Measurements from ENCODE around the gene UNC5A. TPM values are rescaled to one million over a fixed set of nuclear protein-coding genes. Genes with fewer than 3 reads are reported as not detected.

The UNC5A gene
- total RNA-seq, 2 donors from 2014 or later = not detected

- no peak for ATAC-seq (replicated peaks)
- Mint-ChIP-seq H3K27ac (no peak overlapping the region), H3K4me1 (no peaks in the 10 kb centered on the region), H3K27me3 (peaks cover 31% of the 10 kb centered on the region), H3K9me3 (no peaks in the 10 kb centered on the region), H3K36me3 (ENCODE audit: low read depth) (no peaks in the 10 kb centered on the region), H3K4me3 (no peak overlapping the region)
These were observed 34.1 kb upstream of the UNC5A start for GRCh38 chr5:176776141-176776865.

GRCh38 chr5:176776916-176777315 lies 33.4 kb upstream of the UNC5A start:
- Mint-ChIP-seq H3K4me3 (no peak overlapping the region), H3K36me3 (ENCODE audit: low read depth) (no peaks in the 10 kb centered on the region), H3K4me1 (no peaks in the 10 kb centered on the region), H3K9me3 (no peaks in the 10 kb centered on the region), H3K27me3 (peaks cover 27% of the 10 kb centered on the region), H3K27ac (no peak overlapping the region)
- no peak for ATAC-seq (replicated peaks)

DNA sequence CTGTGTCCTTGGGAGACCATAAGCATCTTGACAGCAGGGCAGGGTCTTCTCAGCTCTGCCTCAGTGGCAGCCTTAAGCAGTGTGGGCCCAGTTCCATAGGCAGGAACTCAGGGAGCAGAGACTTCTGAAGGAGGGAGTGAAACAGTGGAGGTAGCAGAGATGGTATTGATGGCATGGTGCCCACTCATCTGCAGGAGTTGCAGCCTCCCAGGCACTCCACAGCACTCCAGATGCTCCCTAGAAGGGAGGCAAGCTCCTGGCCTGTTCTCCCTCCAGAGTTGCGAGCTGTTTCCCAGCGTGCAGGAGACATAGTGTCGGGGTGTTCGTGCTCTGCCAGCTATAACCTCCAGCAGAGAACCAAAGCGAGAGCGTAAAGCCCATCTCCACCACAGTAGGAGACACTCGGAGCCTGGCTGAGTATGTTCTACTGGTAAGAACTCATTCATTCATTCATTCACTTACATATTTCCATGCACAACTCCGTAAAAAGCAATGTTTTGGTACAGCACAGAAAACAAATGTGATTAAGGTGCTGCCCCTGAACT lies 31.4 kb upstream of the UNC5A start:
- Mint-ChIP-seq H3K36me3 (ENCODE audit: low read depth) (no peaks in the 10 kb centered on the region), H3K9me3 (no peaks in the 10 kb centered on the region), H3K4me1 (no peaks in the 10 kb centered on the region), H3K27me3 (peaks cover 23% of the 10 kb centered on the region), H3K27ac (no peak overlapping the region), H3K4me3 (no peak overlapping the region)
- ATAC-seq (replicated peaks) = no peak

DNA sequence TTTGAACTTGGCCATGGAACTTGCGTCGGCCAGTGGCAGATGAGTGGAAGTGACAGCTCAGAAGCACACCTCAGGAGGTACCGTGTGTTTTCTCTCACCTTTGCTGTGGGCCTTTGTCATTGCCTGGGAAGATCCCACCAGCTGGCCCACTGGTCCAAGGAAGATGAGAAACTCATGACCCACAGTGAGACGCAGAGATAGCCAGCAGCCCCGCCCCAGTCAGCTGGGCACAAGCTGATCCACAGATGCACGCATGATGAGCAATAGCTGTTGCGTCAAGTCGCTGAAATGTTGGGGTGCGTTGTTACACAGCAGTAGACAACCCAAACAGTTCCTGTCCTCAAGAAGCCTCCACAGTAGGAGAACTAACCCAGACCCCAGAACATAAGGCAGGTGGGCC lies 30.8 kb upstream of the UNC5A start:
- no peak overlapping the region for H3K27ac Mint-ChIP-seq
- ATAC-seq (replicated peaks) = no peak
- H3K27me3 Mint-ChIP-seq = peaks cover 23% of the 10 kb centered on the region
- no peaks in the 10 kb centered on the region for H3K36me3 Mint-ChIP-seq (ENCODE audit: low read depth)
- no peaks in the 10 kb centered on the region for H3K9me3 Mint-ChIP-seq
- H3K4me1 Mint-ChIP-seq = no peaks in the 10 kb centered on the region
- H3K4me3 Mint-ChIP-seq = no peak overlapping the region

DNA sequence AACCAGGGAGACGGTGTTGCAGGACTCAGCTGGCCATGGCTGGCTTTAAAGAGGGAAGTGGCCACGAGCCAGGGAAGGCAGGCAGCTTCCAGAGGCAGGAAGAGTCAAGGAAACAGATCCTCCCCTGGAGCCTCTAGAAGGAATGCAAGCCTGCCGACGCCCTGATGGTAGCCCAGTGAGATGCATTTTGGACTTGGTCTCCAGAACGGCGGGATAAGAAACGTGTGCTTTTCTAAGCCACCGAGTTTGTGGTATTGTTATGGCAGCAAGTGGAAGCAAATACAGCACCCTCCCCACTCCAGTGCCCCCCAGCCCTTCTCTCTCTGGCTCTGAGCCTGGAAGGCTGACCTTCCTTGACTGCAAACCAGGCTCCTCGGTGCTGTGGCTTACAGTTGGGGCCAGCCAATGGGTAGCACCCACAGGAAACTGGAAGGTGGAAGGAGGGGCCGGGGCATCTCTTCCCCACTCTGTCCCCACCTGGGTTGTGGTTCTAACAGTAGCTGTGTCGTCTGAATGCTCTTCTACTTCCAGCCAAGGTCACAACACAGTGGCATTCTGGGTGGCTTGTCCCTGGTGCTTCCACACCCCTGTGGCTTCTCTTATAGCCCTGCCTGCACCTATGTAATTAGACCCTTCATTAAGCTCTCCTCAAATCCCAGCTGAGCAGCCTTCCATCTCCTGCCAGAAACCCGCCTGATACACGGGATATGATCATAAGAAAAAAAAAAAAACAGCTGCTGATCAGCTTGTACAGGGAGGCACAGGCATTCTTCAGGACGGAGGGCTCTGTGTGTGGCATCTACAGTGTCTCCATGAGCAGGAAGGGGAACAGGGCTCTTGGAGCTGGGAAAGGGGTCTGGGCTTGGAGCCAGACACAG lies 29.9 kb upstream of the UNC5A start:
- H3K9me3 Mint-ChIP-seq = no peaks in the 10 kb centered on the region
- no peak overlapping the region for H3K4me3 Mint-ChIP-seq
- peaks cover 17% of the 10 kb centered on the region for H3K27me3 Mint-ChIP-seq
- H3K36me3 Mint-ChIP-seq (ENCODE audit: low read depth) = no peaks in the 10 kb centered on the region
- ATAC-seq (replicated peaks) = no peak
- H3K27ac Mint-ChIP-seq = no peak overlapping the region
- H3K4me1 Mint-ChIP-seq = no peaks in the 10 kb centered on the region

GRCh38 chr5:176781054-176781375 lies 29.3 kb upstream of the UNC5A start:
- no peak for ATAC-seq (replicated peaks)
- Mint-ChIP-seq H3K36me3 (ENCODE audit: low read depth) (no peaks in the 10 kb centered on the region), H3K27me3 (peaks cover 16% of the 10 kb centered on the region), H3K9me3 (no peaks in the 10 kb centered on the region), H3K4me3 (no peak overlapping the region), H3K27ac (no peak overlapping the region), H3K4me1 (no peaks in the 10 kb centered on the region)

DNA sequence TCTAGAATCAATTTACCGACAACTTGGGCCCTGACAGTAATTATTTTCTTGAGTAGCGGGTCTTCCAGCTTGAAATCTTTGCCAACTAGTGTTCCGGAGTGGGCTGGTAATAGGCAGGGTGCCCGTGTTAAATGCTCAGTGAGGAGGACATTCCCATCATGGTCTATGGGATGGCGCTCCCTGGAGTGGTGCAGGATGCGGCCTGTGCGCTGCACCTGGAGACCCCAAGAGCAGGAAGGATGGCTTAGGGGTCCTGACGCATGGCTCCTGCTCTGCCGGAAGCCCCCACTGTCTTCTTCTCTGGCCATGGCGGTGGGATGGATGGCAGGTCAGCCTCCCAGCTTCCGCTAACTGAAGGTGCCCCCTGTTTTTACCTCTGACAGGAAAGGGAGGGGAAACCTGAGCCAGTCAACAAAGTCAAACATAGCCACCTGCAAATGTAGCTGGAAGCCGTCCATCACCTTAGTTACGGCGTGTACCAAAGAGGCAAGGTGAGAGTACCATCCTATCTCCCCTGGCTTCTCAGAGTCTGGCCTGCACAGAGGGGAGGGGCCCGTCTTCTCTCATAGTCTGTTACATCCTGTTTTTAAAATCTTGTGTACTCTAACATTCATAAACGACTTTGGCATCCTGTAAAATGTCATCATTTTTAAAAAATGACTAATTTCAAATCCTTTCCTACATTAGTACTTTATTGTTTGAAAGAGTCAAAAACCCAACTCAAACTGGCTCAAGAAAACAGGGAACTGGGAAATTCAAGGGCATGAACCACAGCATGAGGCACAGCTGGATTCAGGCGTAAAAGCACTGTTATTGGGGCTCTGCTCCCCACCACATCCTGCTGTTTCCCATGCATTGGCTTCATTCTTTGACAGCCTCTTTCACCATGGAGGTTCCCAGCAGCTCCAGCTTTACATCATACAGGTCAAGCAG lies 28.5 kb upstream of the UNC5A start:
- Mint-ChIP-seq H3K9me3 (no peaks in the 10 kb centered on the region), H3K4me1 (no peaks in the 10 kb centered on the region), H3K36me3 (ENCODE audit: low read depth) (no peaks in the 10 kb centered on the region), H3K27me3 (peaks cover 16% of the 10 kb centered on the region), H3K27ac (no peak overlapping the region), H3K4me3 (no peak overlapping the region)
- no peak for ATAC-seq (replicated peaks)

GRCh38 chr5:176784218-176785165 lies 25.9 kb upstream of the UNC5A start:
- H3K27ac Mint-ChIP-seq = no peak overlapping the region
- no peak for ATAC-seq (replicated peaks)
- no peaks in the 10 kb centered on the region for H3K4me1 Mint-ChIP-seq
- H3K9me3 Mint-ChIP-seq = no peaks in the 10 kb centered on the region
- H3K27me3 Mint-ChIP-seq = peaks cover 31% of the 10 kb centered on the region
- H3K4me3 Mint-ChIP-seq = no peak overlapping the region
- H3K36me3 Mint-ChIP-seq (ENCODE audit: low read depth) = no peaks in the 10 kb centered on the region

- Mint-ChIP-seq H3K27me3 (peaks cover 27% of the 10 kb centered on the region), H3K9me3 (no peaks in the 10 kb centered on the region), H3K27ac (no peak overlapping the region), H3K4me3 (no peak overlapping the region), H3K4me1 (no peaks in the 10 kb centered on the region), H3K36me3 (ENCODE audit: low read depth) (no peaks in the 10 kb centered on the region)
- no peak for ATAC-seq (replicated peaks)
These were observed 24.9 kb upstream of the UNC5A start for GRCh38 chr5:176785184-176786145.

DNA sequence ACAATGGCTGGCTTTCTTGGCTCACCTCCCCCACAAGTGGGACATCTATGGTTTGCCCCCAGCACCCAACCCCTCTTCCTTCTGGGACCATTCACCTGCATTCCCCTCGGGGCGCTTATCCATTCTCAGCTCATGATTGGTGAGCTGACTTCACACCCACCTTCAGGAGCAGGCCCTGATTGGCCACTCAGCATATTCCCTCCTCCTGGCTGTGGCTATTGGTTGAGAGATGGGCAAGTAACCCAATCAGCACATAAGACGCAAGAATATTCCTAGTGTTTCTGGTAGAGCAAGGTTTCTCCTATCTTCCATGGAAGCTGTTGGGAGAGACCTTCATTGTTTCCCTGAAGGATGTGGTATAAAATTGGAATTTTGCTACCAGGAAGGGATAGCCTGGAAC lies 22.7 kb upstream of the UNC5A start:
- H3K9me3 Mint-ChIP-seq = no peaks in the 10 kb centered on the region
- no peak overlapping the region for H3K4me3 Mint-ChIP-seq
- ATAC-seq (replicated peaks) = no peak
- H3K27ac Mint-ChIP-seq = no peak overlapping the region
- no peaks in the 10 kb centered on the region for H3K4me1 Mint-ChIP-seq
- H3K36me3 Mint-ChIP-seq (ENCODE audit: low read depth) = no peaks in the 10 kb centered on the region
- peaks cover 24% of the 10 kb centered on the region for H3K27me3 Mint-ChIP-seq

DNA sequence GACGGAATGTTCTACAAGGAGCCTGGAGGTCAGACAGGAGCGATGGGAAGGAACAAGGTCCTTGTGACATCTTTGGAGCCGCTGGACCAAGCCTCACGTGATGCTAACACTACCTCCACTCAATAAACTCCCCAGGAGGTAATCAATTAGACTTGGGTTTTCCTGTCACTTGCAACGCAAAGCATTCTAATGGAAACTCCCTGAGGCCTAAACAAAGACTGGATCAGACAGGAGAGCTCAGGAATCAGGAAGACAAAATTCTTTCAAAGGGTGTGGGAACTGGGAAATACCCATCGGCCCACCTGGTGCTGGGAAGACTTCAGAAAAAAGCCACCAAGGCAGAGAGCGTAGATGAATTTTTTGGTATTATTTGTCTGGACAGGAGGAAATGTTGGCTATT lies 22.3 kb upstream of the UNC5A start:
- H3K27me3 Mint-ChIP-seq = peaks cover 24% of the 10 kb centered on the region
- H3K36me3 Mint-ChIP-seq (ENCODE audit: low read depth) = no peaks in the 10 kb centered on the region
- H3K4me1 Mint-ChIP-seq = no peaks in the 10 kb centered on the region
- ATAC-seq (replicated peaks) = no peak
- no peak overlapping the region for H3K4me3 Mint-ChIP-seq
- no peak overlapping the region for H3K27ac Mint-ChIP-seq
- H3K9me3 Mint-ChIP-seq = no peaks in the 10 kb centered on the region

GRCh38 chr5:176788941-176789872 lies 21.2 kb upstream of the UNC5A start:
- Mint-ChIP-seq H3K4me1 (no peaks in the 10 kb centered on the region), H3K27ac (no peak overlapping the region), H3K9me3 (no peaks in the 10 kb centered on the region), H3K4me3 (no peak overlapping the region), H3K27me3 (peaks cover 31% of the 10 kb centered on the region), H3K36me3 (ENCODE audit: low read depth) (no peaks in the 10 kb centered on the region)
- ATAC-seq (replicated peaks) = no peak
